Muscle of leg (tissue), 9 donors: ENCODE data around the gene ZNF740. TPM values are rescaled to one million over a fixed set of nuclear protein-coding genes. Genes with fewer than 3 reads are reported as not detected.

Experiments used
- polyA plus RNA-seq, 8 donors: library from polyadenylated mRNA; unstranded; fragments of 120-200 nt; gene quantifications; one replicate each; pipeline versions ENCODE4 v1.2.1 to v1.2.3, GENCODE V29; 2013; ENCODE audit warnings: inconsistent platforms in 1 of 8, low replicate concordance in 1 of 8; ENCODE audit not compliant: insufficient read length in 8 of 8, insufficient read depth in 1 of 8
- total RNA-seq: library from RNA; stranded (reverse); fragments of 120-200 nt; gene quantifications from one replicate; pipeline ENCODE4 v1.2.4, GENCODE V29; 2013

ZNF740 gene
- total and polyA plus RNA-seq, 9 donors = 19.0 to 36.9 (median 27.6) TPM

Other genes starting within 250 kb of the ZNF740 start
- 4.3 TPM for gene KRT18, start 231.6 kb upstream of the ZNF740 start, total RNA-seq
- gene KRT18, start 231.6 kb upstream of the ZNF740 start, polyA plus RNA-seq = 10 to 100 TPM in 3 of 8 donors, 1 to 10 TPM in 5; 3.6 to 39.0 (median 5.2) TPM
- gene EIF4B, start 174.3 kb upstream of the ZNF740 start, total RNA-seq = 699 TPM
- 100 to 1,000 TPM; 353 to 473 (median 417) TPM for gene EIF4B, start 174.3 kb upstream of the ZNF740 start, polyA plus RNA-seq
- gene TNS2, start 130.7 kb upstream of the ZNF740 start, total RNA-seq = 49.3 TPM
- 100 to 1,000 TPM in 3 of 8 donors, 10 to 100 TPM in 5; 66.8 to 119 (median 99.4) TPM for gene TNS2, start 130.7 kb upstream of the ZNF740 start, polyA plus RNA-seq
- 15.2 TPM for gene SPRYD3, start 101.3 kb upstream of the ZNF740 start, total RNA-seq
- 10 to 100 TPM; 18.2 to 23.6 (median 20.5) TPM for gene SPRYD3, start 101.3 kb upstream of the ZNF740 start, polyA plus RNA-seq
- gene IGFBP6, start 83.1 kb upstream of the ZNF740 start, total RNA-seq = 132 TPM
- gene IGFBP6, start 83.1 kb upstream of the ZNF740 start, polyA plus RNA-seq = 100 to 1,000 TPM in 4 of 8 donors, 10 to 100 TPM in 4; 50.7 to 181 (median 93.6) TPM
- 0.04 TPM for gene SOAT2, start 77.2 kb upstream of the ZNF740 start, total RNA-seq
- 1 to 10 TPM in 2 of 8 donors, under 1 TPM in 6; 0.07 to 4.8 (median 0.21) TPM for gene SOAT2, start 77.2 kb upstream of the ZNF740 start, polyA plus RNA-seq
- 21.4 TPM for gene CSAD, start 203 bp downstream of the ZNF740 start, total RNA-seq
- 10 to 100 TPM; 16.2 to 55.0 (median 31.6) TPM for gene CSAD, start 203 bp downstream of the ZNF740 start, polyA plus RNA-seq
- 0.80 TPM for gene ITGB7, start 26.5 kb downstream of the ZNF740 start, total RNA-seq
- gene ITGB7, start 26.5 kb downstream of the ZNF740 start, polyA plus RNA-seq = 1 to 10 TPM in 3 of 8 donors, under 1 TPM in 5; 0.27 to 1.4 (median 0.74) TPM
- gene RARG, start 51.5 kb downstream of the ZNF740 start, total RNA-seq = 17.5 TPM
- 10 to 100 TPM; 20.1 to 44.5 (median 30.1) TPM for gene RARG, start 51.5 kb downstream of the ZNF740 start, polyA plus RNA-seq
- gene ESPL1, start 87.6 kb downstream of the ZNF740 start, total RNA-seq = 4.0 TPM
- 1 to 10 TPM; 4.6 to 9.8 (median 6.5) TPM for gene ESPL1, start 87.6 kb downstream of the ZNF740 start, polyA plus RNA-seq
- gene PFDN5, start 114.8 kb downstream of the ZNF740 start, total RNA-seq = 875 TPM
- 100 to 1,000 TPM; 451 to 711 (median 530) TPM for gene PFDN5, start 114.8 kb downstream of the ZNF740 start, polyA plus RNA-seq
- 47.5 TPM for gene MYG1, start 119.0 kb downstream of the ZNF740 start, total RNA-seq
- 10 to 100 TPM; 34.7 to 43.8 (median 37.0) TPM for gene MYG1, start 119.0 kb downstream of the ZNF740 start, polyA plus RNA-seq
- gene AAAS, start 140.9 kb downstream of the ZNF740 start, total RNA-seq = 48.9 TPM
- 10 to 100 TPM; 47.9 to 62.4 (median 52.3) TPM for gene AAAS, start 140.9 kb downstream of the ZNF740 start, polyA plus RNA-seq
- 0.04 TPM for gene SP7, start 155.6 kb downstream of the ZNF740 start, total RNA-seq
- under 1 TPM in 3 of 8 donors, not detected in 5; 0.05 to 0.20 (median 0.06) TPM for gene SP7, start 155.6 kb downstream of the ZNF740 start, polyA plus RNA-seq
- gene SP1, start 199.5 kb downstream of the ZNF740 start, total RNA-seq = 34.8 TPM
- 10 to 100 TPM; 28.7 to 48.3 (median 37.4) TPM for gene SP1, start 199.5 kb downstream of the ZNF740 start, polyA plus RNA-seq
- gene AMHR2, start 243.1 kb downstream of the ZNF740 start, total RNA-seq = not detected
- under 1 TPM in 5 of 8 donors, not detected in 3; 0.09 to 0.36 (median 0.20) TPM for gene AMHR2, start 243.1 kb downstream of the ZNF740 start, polyA plus RNA-seq